IgD-negative memory B cell (primary cell): ENCODE data around the gene DUSP9. TPM values are rescaled to one million over a fixed set of nuclear protein-coding genes. Genes with fewer than 3 reads are reported as not detected.
A peak's percentile ranks its signal among the peaks of the same experiment; 100 is the strongest.

Experiments used
- H3K27ac Mint-ChIP-seq, 3 donors: one replicate each; pipeline ENCODE4 v1.8.0; 2020 to 2022; ENCODE audit warnings: mild to moderate bottlenecking in 3 of 3, mixed read lengths in 3 of 3, moderate library complexity in 1 of 3
- H3K27me3 Mint-ChIP-seq: one replicate; pipeline ENCODE4 v1.8.0; 2021; ENCODE audit warnings: mixed read lengths
- H3K36me3 Mint-ChIP-seq: one replicate; pipeline ENCODE4 v1.8.0; 2020; ENCODE audit warnings: mild to moderate bottlenecking, mixed read lengths
- H3K4me1 Mint-ChIP-seq, 3 donors: one replicate each; pipeline ENCODE4 v1.8.0; 2020 to 2022; ENCODE audit warnings: mixed read lengths in 3 of 3, mild to moderate bottlenecking in 1 of 3
- H3K4me3 Mint-ChIP-seq, 4 donors: one replicate each; pipeline ENCODE4 v1.8.0; 2020 to 2022; ENCODE audit warnings: mild to moderate bottlenecking in 4 of 4, mixed read lengths in 4 of 4, moderate library complexity in 3 of 4
- H3K9me3 Mint-ChIP-seq, 3 donors: one replicate each; pipeline ENCODE4 v1.8.0; 2020 to 2021; ENCODE audit warnings: mixed read lengths in 3 of 3, mild to moderate bottlenecking in 1 of 3
- polyA plus RNA-seq: library from polyadenylated mRNA; unstranded; fragments of 300-500 nt; fragmentation: Illumina TruSeq; gene quantifications from one replicate; pipeline ENCODE4 v1.2.3, GENCODE V29; 2021

DUSP9 gene
- polyA plus RNA-seq, 1 donor from 2014 or later, result not detected

DNA sequence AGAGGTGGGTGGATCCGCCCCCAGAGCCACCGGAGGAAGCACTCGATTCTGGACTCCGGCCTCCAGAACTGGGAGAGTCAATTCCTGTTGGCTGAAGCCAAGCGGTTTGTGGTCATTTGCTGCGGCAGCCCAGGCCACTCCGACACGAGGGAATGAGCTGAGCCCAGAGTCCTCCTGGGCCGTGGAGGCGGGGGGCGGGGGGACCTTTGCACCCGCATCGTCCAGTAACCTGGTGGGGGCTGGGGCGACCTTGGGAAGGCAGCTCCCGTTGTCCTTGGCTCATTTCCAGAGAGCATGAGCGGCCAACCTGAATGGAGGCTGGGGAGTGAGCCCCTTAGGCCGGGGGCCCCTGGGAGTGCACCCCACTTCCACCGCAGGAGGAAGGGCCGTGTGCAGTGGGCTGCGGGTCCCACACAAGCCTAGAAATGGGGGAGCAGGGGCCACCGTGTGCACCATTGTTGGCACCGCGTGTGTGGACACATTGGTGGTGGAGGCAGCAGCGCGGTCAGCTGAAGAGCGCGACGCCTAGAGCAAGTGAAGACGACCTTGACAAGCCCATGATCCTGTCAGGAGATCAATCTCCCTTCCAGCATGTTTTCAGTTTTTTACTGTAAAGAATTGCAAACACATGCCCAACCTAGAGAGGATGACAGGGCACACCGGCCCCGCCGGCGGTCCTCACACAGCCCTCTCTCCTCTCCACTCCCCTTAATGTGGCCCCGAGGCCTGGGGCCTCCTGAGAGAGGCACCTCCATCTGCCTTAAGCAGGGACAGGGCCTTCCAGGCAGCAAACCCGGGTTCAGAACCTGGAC is 19.9 kb upstream of the DUSP9 start:
- Mint-ChIP-seq H3K4me1 (no peaks in the 10 kb centered on the region), H3K4me3 (no peak overlapping the region), H3K27ac (no peak overlapping the region), H3K36me3 (no peaks in the 10 kb centered on the region), H3K9me3 (peaks cover 4 to 6% (median 5%) of the 10 kb centered on the region in 3 donors), H3K27me3 (peaks cover 31% of the 10 kb centered on the region)

DNA sequence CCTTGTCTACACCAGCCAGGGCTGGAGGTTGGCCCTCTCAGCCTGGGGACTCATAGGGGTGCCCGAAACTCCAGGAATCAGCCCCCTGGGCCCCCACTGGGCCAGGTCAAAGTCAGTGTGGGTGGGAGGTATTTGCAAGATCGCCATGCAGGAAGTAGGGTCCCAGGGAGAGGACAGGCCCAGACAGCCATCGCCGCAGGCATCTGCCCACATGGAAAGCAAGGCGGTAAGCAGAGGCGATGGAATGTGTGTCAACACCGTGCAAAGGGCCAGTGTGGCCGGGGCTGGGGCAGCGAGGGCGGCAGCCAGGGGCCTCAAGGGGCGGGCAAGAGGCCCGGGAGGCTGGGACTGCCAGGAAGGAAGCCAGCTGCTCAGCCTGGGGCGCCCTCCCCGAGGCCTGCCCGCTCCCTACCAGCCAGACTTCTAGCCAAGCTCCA is 19.3 kb upstream of the DUSP9 start:
- Mint-ChIP-seq H3K4me1 (no peaks in the 10 kb centered on the region), H3K27ac (no peak overlapping the region), H3K36me3 (no peaks in the 10 kb centered on the region), H3K9me3 (peaks cover 4 to 6% (median 5%) of the 10 kb centered on the region in 3 donors), H3K27me3 (peaks cover 26% of the 10 kb centered on the region), H3K4me3 (no peak overlapping the region)

DNA sequence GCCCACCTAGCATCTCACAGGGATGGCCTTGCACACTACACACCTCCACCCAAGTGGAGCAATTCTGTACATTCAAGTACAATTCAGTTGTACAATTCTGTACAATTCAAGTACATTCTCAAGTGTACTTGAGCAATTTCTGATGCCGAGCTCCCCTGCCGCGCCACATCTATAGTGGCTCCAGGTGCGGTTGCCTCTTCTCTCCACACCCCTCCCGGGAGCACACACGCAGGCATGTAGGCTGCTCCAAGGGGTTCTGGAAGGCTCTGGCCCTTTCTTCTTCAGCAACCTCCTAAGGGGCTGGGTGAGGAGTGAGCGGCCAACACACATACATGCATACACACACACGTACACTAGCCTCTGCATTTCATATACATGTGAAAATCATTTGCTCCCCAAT is 18.9 kb upstream of the DUSP9 start:
- no peaks in the 10 kb centered on the region for H3K4me1 Mint-ChIP-seq
- H3K27me3 Mint-ChIP-seq, result peaks cover 21% of the 10 kb centered on the region
- H3K4me3 Mint-ChIP-seq, result no peak overlapping the region
- H3K27ac Mint-ChIP-seq, result no peak overlapping the region
- H3K36me3 Mint-ChIP-seq, result no peaks in the 10 kb centered on the region
- H3K9me3 Mint-ChIP-seq, result peaks cover 4 to 6% (median 5%) of the 10 kb centered on the region in 3 donors

DNA sequence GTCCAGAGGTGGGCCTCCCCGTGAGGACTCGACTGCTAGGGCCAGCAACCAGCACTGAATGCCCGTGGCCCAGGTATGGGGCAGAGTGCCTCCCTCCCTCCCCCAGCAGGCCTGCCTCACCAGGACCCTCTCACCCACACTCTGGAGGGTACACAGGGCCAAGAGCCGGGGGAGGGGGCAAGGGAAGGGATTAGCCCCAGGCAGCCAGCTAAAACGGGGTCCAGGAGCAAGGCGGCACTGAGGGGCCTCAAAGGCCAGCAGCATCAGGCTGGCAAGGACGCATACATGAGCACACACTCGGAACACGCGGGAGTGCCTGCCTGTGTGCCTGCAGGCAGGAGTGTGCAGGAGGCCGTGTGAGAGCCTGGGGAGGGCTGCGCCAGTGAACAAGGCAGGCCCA is 18.3 kb upstream of the DUSP9 start:
- peaks cover 17% of the 10 kb centered on the region for H3K27me3 Mint-ChIP-seq
- H3K9me3 Mint-ChIP-seq, result peaks cover 4 to 6% (median 5%) of the 10 kb centered on the region in 3 donors
- no peak overlapping the region for H3K4me3 Mint-ChIP-seq
- no peak overlapping the region for H3K27ac Mint-ChIP-seq
- H3K36me3 Mint-ChIP-seq, result no peaks in the 10 kb centered on the region
- H3K4me1 Mint-ChIP-seq, result no peaks in the 10 kb centered on the region

DNA sequence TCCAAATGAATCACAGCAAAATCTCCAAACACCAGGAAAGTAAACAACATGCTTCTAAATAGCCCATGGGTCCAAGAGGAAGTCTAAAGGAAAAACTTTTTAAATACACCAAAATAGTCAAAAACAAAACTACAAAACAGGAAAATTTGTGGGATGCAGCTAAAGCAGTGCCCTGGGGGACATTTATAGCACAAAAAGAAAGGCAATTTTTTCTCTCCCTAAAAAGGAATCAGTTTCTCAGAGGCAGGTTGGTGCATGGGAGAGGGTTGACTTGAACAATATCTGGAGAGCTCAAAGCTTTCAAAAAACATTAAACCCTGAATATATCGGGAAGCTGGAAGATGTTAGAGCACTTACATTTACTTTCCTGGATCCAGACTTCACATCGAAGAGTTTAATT is 15.7 kb upstream of the DUSP9 start:
- Mint-ChIP-seq H3K36me3 (no peaks in the 10 kb centered on the region), H3K4me3 (no peak overlapping the region), H3K27me3 (peaks cover 19% of the 10 kb centered on the region), H3K27ac (no peak overlapping the region), H3K4me1 (peaks cover 0 to 4% (median 0%) of the 10 kb centered on the region in 3 donors), H3K9me3 (peaks cover 4 to 6% (median 5%) of the 10 kb centered on the region in 3 donors)

DNA sequence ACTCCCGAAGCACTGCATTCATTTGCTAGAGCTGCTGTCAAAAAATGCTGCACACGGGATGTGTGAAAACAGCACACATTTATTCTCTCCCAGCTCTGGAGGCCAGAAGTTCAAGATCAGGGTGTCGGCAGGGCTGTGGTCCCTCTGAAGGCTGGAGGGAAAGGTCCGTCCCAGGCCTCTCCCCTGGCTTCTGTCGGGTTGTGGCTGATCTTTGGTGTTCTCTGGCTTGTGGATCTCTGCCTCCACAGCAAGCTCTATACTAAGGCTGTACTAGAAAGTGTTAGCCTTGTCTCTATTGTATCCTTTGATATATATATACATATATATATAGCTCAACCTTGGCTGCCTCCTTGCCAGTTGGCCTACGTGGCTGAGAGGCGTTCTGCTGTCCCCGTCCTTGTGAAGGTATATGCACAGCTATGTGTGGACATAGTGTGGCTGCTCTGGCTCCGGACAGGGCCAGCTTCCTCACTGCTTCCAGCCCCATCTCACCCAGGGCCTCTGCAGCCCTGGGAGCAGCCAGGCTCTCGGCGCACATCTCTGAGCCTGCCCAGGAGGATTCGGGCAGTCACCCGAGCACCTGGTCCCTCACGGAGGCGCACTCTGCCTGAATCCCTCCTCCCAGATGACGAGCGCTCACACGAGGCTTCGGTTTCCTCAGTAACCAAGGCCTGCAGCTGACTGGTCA is 15.0 kb upstream of the DUSP9 start:
- peaks cover 4 to 6% (median 5%) of the 10 kb centered on the region in 3 donors for H3K9me3 Mint-ChIP-seq
- peaks cover 19% of the 10 kb centered on the region for H3K27me3 Mint-ChIP-seq
- no peaks in the 10 kb centered on the region for H3K36me3 Mint-ChIP-seq
- no peak overlapping the region for H3K4me3 Mint-ChIP-seq
- H3K27ac Mint-ChIP-seq, result no peak overlapping the region
- H3K4me1 Mint-ChIP-seq, result peaks cover 0 to 4% (median 0%) of the 10 kb centered on the region in 3 donors

DNA sequence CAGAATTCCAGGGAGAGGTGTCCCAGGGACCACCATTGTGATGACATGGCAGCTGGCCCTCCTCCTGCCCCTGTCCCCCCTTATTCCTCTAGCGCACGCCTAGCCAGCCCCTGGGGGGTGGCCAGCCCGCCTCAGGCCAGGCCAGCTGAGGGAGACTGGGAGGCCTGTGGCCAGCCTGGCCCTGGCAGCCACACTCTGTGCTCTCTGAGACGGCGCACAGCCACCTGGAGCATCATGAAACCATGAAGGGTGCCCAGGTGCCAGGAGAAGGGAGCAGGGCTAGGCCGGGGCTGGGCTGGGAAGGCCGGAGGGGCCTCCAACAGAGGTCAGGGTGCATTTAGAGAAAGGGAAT is 14.4 kb upstream of the DUSP9 start:
- Mint-ChIP-seq H3K4me1 (peaks cover 0 to 4% (median 0%) of the 10 kb centered on the region in 3 donors), H3K27me3 (peaks cover 19% of the 10 kb centered on the region), H3K36me3 (no peaks in the 10 kb centered on the region), H3K4me3 (no peak overlapping the region), H3K27ac (no peak overlapping the region), H3K9me3 (peaks cover 1 to 6% (median 5%) of the 10 kb centered on the region in 3 donors)

DNA sequence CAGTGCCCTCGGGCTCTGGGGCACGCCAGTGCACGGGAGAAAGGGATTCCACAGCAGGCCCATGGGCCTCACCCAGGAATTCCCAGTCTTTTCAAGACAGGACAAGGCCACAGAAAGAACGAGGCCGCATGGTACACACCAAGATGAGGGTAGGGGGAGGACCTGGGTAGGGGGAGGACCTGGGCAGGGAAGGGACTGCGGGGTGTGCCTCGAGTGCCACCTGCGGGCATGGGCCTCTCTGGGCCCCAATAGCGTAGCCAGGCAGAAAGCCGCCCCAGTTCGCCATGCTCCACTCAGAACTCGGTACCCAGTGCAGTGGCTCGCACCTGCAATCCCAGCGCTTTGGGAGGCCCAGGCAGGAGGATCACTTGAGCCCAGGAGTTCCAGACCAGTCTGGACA is 14.0 kb upstream of the DUSP9 start:
- Mint-ChIP-seq H3K27me3 (peaks cover 19% of the 10 kb centered on the region), H3K9me3 (peaks cover 0 to 6% (median 5%) of the 10 kb centered on the region in 3 donors), H3K4me3 (no peak overlapping the region), H3K4me1 (peaks cover 0 to 4% (median 0%) of the 10 kb centered on the region in 3 donors), H3K36me3 (no peaks in the 10 kb centered on the region), H3K27ac (no peak overlapping the region)

DNA sequence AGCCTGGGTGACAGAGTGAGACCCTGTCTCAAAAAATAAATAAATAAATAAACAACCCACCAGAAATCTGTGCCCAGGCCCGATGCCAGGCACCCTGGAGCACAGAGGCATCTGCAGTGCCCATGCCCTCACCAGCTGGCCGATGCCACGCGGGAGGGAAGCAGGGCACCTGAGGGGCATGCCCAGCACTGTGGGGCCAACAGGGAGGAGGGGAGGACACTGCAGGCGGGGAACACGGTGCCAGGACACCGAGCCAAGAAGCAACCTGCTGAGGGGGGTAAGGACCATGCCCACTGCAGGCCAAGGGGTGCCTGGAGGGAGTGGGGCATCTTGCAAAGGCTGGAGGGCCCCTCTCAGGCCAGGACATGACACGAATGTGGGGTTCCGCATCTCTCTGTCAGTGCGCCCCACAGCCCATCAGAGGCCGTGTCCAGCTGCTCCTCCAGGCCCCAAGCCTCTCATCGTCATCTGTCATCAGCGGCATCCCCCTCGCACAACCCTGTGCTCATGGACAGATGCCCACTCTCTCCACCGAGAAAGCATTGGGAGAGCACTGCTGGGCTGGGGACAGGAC is 13.3 kb upstream of the DUSP9 start:
- H3K4me3 Mint-ChIP-seq, result no peak overlapping the region
- H3K4me1 Mint-ChIP-seq, result peaks cover 0 to 4% (median 0%) of the 10 kb centered on the region in 3 donors
- H3K27ac Mint-ChIP-seq, result no peak overlapping the region
- H3K36me3 Mint-ChIP-seq, result no peaks in the 10 kb centered on the region
- peaks cover 0 to 6% (median 5%) of the 10 kb centered on the region in 3 donors for H3K9me3 Mint-ChIP-seq
- H3K27me3 Mint-ChIP-seq, result peaks cover 19% of the 10 kb centered on the region

DNA sequence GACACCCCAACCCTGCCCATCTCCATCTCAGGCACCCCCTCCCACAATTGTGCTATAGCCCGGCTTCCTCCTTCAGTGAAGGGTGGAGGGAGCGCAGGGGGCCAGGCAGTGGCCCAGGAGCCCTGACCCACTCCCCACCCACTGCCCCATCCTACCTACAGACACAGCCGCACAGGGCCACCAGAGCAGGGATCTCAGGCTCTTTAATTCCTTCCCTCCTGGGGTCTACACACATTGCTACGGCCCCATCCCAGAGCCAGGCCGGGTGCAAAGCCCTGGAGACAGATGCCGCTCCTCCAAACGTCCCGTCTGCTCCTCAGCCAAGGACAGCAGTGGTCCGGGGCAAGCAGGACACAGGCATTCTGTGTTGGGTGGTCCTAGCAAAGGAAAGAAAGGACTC is 12.8 kb upstream of the DUSP9 start:
- Mint-ChIP-seq H3K27me3 (peaks cover 19% of the 10 kb centered on the region), H3K36me3 (no peaks in the 10 kb centered on the region), H3K4me3 (no peak overlapping the region), H3K9me3 (peaks cover 0 to 6% (median 5%) of the 10 kb centered on the region in 3 donors), H3K4me1 (peaks cover 0 to 4% (median 0%) of the 10 kb centered on the region in 3 donors), H3K27ac (no peak overlapping the region)

DNA sequence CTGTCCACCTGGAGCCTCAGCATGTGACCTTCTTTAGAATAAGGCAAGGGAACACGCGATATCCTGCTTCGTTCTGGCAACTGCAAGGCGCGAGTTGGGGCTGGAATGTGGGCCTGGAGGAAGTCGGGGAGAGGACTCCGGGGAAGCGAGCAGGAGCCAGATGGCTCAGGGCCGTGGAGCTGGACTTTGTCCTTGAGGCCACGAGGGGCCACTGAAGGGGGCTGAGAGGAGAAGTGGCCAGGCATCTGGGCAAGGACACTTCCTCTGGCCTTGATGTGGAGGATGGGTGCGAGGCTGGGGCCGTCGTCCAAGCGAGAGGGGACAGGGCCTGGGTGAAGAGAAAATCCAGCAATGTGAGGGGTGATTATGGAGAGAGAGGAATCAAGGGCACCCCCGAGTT is 12.2 kb upstream of the DUSP9 start:
- peaks cover 0 to 4% (median 0%) of the 10 kb centered on the region in 3 donors for H3K4me1 Mint-ChIP-seq
- peaks cover 0 to 6% (median 5%) of the 10 kb centered on the region in 3 donors for H3K9me3 Mint-ChIP-seq
- H3K36me3 Mint-ChIP-seq, result no peaks in the 10 kb centered on the region
- H3K27me3 Mint-ChIP-seq, result peaks cover 19% of the 10 kb centered on the region
- no peak overlapping the region for H3K27ac Mint-ChIP-seq
- no peak overlapping the region for H3K4me3 Mint-ChIP-seq

DNA sequence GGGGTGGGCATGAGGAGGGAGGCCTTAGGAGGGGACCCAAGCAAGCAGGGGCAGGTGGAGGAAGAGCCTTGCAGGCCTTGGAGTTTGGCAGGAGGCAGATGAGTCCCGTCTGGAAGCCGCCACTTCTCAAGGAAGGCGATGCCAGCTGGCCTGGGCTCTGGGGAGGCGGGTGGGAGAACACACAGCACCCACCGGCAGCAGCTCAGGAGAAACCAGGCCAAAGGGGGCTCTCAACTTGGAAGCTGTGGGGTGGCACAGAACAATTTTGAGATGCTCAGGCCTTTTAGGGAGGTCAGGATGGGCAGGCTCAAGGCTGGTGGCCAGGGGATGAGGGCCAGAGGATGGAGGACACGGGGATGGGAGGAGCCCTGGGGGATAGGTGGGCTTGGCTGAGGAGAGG is 11.6 kb upstream of the DUSP9 start:
- peaks cover 0 to 6% (median 5%) of the 10 kb centered on the region in 3 donors for H3K9me3 Mint-ChIP-seq
- no peaks in the 10 kb centered on the region for H3K36me3 Mint-ChIP-seq
- H3K27ac Mint-ChIP-seq, result no peak overlapping the region

DNA sequence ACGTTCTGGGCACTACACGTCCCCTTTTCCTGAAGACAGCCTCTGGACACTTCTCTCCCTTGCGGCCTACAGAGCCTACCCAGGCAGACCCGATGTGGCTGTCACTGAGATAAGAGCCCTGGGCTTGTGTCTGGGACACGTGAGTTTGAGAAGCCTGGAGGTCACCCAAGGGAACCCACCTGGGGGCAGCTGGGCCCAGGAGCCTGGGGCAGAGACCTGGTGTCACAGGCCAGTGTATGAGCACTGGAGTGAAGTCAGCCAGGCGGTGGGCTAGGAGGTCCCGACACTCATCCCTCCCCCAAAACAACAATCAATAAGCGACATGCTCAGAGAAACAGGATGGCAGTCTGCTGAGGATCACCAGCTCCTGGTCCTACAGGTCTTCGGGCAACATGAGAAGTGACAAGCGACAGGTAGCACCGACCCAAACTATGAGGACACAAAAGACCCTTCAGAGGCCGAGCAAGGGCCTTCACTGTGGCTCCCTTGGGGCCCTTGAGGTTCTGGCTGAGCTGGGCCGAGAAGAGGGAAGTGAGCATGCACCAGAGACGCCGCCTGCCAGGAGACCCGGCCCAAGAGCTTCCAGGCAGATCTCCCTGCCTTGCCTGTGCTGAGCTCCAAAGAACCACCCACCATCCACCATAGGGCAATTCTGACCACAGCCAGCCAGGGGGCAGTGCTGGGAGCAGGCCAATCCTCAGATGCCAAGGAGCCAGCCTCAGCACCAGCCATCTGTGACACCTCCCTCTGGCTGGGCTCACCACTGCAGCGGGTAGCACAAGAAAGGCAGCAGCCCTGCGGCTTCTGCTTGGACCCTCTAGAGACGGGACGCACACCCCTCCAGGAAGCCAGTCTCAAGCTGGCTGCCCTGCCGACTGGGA is 11.0 kb upstream of the DUSP9 start:
- Mint-ChIP-seq H3K36me3 (no peaks in the 10 kb centered on the region), H3K27me3 (peaks cover 10% of the 10 kb centered on the region), H3K9me3 (peaks cover 0 to 5% (median 3%) of the 10 kb centered on the region in 3 donors), H3K4me3 (no peak overlapping the region), H3K4me1 (peaks cover 0 to 4% (median 0%) of the 10 kb centered on the region in 3 donors), H3K27ac (peak overlapping the region in 1 of 3 donors; percentile 42)

More for the DNA sequence above, 11.6 kb upstream of the DUSP9 start:
- Mint-ChIP-seq H3K4me3 (no peak overlapping the region), H3K27me3 (peaks cover 13% of the 10 kb centered on the region), H3K4me1 (peaks cover 0 to 4% (median 0%) of the 10 kb centered on the region in 3 donors)

DNA sequence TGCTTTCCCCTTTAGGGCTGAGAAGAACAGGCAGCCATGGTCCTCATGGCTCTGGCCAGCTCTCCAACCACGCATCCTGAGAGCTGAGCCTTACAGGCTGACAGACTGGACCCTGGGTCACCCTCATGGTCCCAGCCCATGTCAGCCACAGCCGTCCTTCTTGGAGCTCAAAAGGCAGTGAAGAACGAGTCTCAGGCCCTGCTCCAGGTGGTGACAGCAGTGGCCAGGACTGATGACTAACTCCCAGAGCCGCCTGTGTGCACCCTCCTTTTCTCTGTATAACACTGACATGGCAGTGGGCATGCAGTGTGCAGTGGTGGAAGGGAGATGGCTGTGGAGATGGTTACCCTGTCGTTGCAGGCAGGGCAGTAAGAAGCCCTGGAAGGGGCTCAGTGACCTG is 10.3 kb upstream of the DUSP9 start:
- H3K9me3 Mint-ChIP-seq, result no peaks in the 10 kb centered on the region
- H3K27me3 Mint-ChIP-seq, result peaks cover 13% of the 10 kb centered on the region
- peak overlapping the region in 1 of 3 donors; percentile 42 for H3K27ac Mint-ChIP-seq
- H3K36me3 Mint-ChIP-seq, result no peaks in the 10 kb centered on the region
- H3K4me1 Mint-ChIP-seq, result peaks cover 0 to 4% (median 0%) of the 10 kb centered on the region in 3 donors
- H3K4me3 Mint-ChIP-seq, result no peak overlapping the region
